Hematopoietic multipotent progenitor cell treated with erythropoietin and hydrocortisone succinate and interleukin-3 and kit ligand, for 8 days (in vitro differentiated cells): ENCODE results near the gene RAD9A.

Source experiments
- DNase-seq: peaks from one replicate; pipeline ENCODE4 v3.0.0-alpha.2; 2015

RAD9A gene

DNA sequence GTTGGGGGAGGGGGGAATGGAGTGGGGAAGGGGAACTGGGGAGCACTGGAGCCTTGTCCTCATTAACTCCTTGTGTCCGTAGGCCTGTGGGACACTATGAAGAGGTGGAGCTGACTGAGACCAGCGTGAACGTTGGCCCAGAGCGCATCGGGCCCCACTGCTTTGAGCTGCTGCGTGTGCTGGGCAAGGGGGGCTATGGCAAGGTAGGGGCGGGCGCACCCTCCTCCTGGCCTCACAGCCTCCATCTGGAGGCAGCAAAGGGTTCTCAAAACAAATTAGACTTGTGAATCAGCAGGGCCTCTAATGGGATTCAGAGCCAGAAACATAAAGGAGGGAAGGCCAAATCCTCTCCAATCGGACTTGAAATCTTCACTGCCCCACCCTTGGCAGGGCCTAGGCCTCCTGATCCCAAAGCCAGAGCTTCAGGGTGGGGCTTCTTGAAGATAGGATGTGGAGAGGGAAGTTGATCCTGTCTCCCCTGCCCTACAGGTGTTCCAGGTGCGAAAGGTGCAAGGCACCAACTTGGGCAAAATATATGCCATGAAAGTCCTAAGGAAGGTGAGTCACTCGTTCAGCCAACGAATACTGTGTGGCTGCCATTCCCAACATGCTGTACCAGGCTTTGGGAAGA lies 37.4 kb downstream of the RAD9A start:
- peak; percentile 21 for DNase-seq

DNA sequence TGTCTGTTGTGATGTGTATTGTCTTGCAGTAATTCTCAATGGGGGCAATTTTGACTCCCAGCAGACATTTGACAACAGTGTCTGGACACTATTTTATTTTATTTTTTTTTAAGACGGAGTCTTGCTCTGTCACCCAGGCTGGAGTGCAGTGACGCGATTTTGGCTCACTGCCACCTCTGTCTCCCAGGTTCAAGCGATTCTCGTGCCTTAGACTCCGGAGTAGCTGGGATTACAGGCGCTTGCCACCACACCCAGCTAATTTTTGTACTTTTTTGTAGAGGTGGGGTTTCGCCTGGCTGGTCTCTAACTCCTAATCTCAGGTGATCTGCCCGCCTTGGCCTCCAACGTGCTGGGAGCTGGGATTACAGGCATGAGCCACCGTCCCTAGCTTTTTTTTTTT lies 37.9 kb downstream of the RAD9A start:
- DNase-seq = no peak

DNA sequence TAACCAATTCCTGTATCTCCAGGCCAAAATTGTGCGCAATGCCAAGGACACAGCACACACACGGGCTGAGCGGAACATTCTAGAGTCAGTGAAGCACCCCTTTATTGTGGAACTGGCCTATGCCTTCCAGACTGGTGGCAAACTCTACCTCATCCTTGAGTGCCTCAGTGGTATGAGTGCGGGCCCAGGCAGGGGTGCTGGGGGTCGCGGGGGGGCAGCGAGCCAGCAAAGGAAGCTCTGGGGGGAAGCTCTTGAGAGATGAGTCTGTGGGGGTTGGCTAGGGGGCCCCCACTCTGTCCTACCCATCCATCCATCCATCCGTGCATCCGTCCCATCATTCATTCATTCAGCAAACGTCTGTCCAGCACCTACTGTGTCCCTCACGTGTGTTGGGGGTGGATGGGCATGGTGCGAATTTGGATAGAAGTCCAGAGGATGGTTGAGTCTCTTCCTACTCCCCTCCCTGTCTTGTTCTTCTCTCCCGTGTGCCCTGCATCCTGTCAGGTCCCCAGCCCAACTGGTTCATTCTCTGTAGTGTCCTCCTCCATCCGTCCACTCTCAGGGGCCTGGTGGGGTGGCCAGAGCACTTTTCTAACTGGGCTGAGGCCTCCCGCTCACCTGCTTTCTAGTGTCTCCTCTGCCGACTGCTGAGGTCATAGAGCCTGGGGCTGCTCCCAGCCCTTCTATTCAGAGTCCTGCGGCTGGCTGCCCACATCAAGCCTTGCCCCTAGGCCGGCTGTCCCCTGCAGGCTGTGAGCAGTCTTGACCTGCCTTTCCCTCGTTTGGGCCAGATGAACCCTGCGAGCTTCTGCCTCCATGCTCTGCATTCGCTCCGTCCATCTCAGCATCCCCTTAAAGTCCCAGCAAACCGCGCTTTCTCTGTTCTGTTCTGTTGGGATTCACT lies 39.8 kb downstream of the RAD9A start:
- DNase-seq = no peak

DNA sequence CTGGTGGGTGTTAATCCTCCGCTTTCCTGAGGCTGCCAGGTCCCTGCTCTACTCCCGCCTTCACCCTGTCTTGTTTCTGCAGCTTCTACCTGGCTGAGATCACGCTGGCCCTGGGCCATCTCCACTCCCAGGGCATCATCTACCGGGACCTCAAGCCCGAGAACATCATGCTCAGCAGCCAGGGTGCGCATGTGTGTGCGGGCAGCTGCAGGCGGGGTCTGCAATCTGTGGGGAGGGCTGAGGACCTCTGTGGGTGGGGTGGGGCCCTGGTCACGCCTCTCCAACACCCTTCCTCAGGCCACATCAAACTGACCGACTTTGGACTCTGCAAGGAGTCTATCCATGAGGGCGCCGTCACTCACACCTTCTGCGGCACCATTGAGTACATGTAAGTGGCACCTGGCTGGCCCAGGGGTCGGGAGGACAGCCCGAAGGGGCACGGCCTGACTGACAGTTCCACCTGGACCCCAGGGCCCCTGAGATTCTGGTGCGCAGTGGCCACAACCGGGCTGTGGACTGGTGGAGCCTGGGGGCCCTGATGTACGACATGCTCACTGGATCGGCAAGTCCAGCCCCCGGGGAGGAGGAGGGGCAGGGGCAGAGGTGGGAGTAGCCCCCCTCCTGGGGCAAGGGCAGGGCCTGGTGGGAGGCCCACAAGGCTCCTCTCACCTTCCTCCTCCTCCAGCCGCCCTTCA lies 41.0 kb downstream of the RAD9A start:
- DNase-seq = no peak

DNA sequence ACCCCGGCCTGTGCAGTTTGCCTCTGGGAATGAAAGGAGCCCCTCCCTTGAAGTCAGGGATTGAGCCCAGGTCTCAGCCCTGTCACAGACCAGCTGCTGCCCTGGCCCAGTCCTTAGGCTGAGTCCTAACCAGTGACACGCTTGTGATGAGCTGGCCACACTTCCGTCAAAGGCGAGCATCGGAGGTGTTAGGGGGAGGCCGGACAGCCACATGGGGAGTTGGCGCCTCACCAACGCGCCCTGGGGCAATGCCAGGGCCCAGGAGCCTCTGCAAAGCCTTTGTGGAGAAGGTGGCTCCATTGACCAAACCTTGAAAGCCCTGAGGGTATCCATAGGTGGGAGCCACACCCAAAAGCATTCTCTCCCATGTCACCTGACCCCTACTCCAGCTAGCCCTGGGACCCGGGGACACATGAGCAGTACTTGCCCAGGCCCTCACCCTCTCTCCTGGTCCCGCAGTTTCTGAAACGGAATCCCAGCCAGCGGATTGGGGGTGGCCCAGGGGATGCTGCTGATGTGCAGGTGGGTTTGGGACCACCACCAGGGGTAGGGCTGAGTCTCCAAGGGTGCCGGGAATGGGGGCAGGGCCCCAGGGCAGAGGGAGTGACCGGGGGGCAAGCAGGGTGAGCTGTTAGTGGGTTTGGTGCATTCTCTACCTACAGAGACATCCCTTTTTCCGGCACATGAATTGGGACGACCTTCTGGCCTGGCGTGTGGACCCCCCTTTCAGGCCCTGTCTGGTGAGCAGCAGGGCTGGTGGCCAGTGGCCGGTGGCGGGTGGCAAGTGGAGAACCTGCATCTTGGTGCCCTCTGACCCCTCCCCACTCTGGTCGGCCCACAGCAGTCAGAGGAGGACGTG lies 42.0 kb downstream of the RAD9A start:
- no peak for DNase-seq

DNA sequence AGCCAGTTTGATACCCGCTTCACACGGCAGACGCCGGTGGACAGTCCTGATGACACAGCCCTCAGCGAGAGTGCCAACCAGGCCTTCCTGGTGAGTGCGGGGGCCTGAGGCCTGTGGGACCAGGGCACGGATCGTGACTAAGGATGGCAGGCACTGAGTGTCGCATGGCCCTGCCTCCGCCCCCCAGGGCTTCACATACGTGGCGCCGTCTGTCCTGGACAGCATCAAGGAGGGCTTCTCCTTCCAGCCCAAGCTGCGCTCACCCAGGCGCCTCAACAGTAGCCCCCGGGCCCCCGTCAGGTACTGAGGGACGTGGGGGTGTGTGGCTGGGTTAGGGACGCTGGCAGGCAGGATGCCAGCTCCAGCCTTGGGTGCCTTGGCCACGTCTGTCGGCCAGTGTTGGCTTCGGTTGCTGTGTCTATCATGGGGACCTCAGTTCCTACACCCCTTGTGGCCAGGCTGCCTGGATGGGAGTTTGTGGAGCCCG lies 42.7 kb downstream of the RAD9A start:
- DNase-seq = no peak

DNA sequence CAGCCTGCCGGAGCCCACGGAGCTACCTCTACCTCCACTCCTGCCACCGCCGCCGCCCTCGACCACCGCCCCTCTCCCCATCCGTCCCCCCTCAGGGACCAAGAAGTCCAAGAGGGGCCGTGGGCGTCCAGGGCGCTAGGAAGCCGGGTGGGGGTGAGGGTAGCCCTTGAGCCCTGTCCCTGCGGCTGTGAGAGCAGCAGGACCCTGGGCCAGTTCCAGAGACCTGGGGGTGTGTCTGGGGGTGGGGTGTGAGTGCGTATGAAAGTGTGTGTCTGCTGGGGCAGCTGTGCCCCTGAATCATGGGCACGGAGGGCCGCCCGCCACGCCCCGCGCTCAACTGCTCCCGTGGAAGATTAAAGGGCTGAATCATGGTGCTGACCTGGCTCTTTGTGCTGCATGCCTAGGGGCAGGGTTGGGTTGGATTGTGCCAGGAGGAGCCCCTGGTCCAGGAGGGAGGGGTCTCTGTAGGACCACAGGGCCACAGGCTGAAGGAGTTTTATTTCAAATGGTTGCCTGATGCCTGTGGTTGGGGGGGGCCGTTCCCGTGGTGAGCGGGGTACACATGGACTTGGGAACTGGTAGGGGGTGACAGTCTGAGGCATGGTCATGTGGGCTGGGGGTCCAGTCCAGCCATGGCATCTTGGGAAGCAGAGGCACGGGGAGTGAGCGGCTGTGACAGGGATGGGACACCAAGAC lies 43.4 kb downstream of the RAD9A start:
- peak; percentile 23 for DNase-seq

DNA sequence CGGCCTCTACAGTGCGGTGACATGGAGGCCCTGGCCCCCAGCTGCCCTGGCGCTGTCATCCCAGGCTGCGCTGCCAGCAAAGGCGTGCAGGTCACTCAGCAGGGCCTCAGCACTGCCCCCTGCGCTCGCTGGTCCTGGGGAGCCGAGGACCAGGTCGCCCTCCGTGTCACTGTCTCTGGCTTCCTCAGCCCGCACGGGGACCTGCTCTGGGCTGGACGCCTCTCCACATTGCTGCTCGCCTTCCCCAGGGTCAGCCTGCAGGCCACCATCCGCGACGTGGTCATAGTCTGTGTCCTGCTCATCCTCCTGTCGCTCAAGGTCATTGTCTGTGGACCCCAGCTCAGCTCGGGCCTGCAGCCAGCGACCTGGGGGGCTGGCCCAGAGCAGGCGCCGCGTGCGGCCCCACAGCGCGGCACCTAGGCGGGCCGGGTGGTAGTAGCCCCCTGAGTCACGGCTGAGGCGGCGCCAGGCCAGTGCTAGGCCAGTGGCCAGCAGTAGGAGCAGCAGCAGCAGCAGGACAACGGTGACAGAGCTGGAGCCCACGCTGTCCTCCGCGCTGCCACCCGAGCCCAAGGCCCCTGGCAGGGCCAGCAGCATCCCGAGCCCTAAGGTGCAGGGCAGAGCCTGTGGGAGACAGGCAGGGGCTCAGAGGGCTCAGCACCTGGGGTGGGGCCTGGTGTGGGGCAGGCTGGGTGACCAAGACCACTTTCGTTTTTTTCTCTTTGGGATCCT lies 44.1 kb downstream of the RAD9A start:
- no peak for DNase-seq

DNA sequence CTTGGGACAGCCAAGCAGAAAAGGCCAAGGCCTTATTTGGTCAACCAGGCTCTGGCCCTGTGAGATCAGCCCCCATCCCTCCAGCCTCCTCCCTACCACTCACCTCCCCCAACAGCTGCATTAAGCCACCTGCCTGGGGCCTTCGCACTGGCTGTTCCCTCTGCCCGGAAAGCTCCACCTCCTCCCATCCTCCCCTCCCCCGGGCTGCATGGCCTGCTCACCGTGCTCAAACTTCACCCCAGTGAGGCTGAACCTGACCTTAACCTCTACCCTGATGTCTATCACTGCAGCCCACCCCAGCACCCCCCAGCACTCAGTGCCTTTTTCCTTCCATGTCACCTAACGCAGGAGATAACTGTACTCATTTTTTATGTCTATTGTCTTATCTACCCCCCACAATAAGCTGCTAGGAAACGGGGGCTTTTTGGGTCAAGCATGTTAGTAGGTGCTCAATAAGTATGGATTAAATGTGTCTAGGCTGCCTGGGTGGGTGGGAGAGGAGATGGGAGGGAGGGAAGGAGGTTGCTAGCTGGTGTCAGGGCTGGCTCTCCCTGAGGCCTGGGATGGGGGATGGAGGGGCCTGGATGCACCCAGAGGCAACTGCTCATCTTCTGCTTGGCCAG lies 44.8 kb downstream of the RAD9A start:
- peak; percentile 49 for DNase-seq

DNA sequence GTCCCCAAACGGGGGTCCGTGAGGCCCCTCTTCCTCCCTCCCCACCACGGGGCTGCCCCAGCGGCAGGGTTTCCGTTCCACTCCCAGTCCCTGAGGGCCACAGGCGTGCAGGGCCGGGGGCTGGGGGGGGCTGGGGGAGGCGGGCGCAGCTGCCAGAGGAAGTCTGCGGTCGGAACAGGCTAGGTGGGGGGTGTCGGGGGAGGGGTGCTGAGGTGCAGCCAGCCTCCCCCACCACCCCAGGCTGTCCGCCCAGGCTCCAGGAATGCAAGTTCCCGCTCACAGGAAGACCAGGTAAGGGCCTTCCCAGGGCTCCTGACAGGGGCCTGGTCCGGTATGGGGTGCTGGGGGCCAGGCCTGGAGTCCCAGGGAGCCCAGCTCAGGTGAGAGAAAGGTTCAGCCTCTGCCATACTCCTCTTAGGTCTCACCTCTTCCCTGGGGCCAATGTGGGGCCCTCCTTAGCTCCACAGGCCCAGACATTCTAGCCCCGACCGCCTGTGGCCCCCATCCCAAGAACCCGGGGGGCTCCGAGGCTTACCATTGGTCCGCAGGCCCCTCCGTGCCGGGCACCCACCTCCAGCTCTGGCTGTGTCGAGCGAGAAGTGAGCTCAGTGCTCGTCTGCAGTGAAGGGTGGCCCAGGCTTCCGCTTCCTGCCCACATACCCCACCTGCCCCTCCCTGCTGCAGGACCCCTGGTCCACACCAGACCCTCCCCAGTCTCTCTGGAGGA lies 45.5 kb downstream of the RAD9A start, which contains the start of gene PTPRCAP:
PTPRCAP (minus strand) TSS at position 601 of the 727 bp plus-strand sequence; CDS start at position 538, 63 bp downstream.
- no peak for DNase-seq

DNA sequence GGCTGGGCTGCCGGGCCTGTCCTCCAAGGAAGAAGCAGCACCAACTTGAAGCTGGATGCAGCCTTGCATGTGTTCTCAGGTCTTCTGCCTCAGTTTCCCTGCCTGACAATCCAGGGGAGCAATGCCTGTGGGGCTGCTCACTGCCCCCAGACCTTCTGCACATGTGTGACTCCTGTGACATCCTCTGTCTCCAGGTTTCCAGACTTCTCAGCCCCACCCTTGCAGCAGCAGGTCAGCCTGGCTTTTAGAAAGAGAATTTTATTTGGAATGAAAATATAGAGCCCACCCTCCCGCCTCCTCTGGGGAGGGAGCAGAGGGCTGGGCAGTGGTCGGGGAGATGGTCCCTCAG lies 46.0 kb downstream of the RAD9A start:
- no peak for DNase-seq

DNA sequence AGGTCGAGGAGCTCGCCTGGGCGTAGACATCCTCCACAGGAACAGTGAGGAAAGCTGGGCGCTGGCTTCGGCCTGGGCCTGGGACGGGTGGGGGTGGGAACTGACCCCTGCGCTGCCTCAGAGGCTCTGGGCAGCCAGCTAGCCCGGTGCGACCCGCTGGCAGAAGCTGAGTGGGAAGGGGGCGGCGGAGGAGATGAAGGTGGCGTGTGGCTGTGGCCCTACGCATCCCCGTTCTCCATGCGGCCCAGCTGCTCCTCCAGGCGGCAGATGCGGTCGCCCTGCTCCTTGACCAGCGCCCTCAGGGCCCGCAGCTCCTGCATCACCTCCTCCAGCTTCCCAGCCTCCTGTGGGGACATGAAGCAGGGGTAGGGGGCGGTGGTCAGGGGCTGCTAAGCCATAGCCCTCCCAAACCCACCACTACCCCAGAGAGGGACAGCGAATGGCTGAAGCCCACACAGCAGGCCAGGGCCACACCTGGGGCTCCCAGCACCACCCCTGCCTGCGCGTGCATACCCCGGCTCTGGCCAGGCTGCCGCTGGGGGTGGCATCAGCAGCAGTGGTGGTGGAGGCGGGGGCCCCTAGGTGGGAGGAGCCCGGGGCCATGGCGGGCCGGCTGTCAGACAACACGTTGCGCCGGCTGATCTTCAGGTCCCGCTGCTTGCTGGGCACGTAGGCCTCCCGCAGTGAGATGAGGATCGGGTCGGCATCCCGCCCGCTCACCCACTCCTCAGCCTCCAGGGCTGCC lies 46.5 kb downstream of the RAD9A start:
- no peak for DNase-seq

DNA sequence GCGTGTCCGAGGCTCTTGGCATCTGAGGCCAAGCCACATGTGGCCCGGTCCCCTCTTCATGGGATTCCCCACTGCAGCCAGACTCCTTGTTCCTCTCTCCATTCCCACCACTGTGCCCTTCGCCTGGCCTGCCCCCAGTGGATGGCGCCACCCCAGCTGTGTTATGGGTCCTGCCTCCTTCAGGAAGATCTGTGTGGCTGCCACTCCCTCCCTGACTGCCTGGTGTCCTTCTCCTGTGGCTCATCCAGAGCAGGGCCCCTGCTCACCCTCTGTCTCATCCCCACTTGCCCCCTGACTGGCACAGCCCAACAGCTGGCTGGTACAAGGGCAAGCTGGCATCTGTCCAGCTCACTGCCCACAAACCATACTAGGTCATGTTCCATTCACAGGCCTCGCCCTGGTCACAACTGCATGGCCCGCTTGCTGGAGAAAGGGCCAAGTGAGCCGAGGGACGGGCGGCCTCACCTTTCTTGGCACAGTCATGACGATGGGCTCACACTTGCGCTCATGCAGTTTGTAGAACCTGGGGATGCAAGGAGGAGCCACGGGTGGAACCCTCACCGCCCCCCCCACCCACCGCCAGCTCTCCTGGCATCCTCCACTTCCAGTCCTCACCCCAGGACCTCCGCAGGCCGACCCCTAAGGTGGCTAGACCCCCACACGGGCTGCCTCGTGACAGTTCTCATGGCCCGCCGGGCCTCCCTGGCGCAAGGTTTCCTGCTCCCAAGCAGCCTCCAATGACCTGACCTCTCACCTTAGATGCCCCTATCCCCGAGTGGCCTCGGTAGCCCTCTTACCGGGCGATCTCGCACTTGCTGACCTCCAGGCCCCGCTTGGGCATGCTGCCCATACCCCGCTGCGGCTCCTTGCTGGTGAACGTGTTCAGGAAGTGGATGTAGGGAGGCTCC lies 47.8 kb downstream of the RAD9A start:
- DNase-seq = peak; percentile 67

DNA sequence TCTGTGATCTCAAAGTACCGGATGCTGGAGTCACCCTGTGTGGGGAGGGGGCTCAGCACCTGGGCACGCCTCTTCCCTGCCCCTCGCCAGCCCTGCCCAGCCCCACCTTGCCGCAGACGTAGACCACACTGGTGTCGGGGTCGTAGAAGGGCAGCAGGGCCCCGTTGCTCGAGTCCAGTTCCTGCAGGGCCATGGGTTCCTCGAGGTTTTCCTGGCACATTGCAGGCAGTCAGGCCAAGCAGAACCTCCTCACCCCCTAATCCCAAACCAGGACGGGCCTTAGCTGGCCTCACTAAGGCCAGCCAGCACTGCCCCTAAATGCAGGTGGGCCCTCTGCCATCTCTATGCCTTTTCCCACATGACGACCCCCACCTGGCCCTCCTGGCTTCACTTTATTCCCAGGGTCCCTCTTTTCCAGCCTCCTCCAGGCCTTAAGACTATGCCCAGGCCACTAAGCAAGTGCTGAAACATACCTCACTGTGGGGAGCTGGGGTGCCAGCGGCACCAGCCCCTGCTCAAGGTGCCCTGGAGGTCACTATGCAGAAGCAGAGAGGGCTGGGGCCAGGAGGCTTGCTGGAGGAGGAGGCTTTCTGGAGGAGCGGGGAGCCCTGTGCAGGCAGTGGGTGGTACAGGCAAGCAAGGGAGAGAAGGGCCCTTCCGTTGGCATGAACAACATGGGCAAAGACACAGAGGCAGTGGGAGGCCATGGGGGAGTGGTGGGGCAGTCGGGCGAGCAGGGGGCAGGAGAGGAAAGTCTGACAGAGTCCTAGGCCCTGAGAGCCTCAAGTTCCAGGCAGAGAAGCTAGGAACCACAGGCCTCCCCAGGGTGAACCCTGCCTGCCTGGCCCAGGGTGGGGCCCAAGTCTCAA lies 48.7 kb downstream of the RAD9A start:
- no peak for DNase-seq

DNA sequence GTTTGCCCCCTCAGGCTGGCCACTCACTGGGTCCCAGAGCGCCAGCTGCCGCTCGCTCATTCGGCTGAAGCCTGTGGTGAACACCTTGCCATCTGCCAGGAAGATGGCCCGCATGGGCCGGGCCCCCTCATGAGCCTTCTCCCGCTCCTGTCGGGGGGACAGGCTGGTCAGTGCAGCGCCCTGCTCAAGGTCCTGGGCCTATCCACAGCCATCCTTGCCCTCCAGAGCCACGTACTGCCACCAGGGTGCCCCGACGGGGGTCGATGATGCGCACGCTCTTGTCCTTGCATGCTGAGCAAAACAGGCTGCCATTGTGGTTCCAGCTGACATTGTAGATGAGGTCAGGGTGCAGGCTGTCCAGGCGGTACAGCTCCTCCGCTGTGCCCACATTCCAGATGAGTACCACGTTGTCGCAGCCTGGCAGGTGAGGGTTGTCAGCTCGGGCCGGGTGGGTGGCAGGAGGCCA lies 49.3 kb downstream of the RAD9A start:
- DNase-seq = no peak

DNA sequence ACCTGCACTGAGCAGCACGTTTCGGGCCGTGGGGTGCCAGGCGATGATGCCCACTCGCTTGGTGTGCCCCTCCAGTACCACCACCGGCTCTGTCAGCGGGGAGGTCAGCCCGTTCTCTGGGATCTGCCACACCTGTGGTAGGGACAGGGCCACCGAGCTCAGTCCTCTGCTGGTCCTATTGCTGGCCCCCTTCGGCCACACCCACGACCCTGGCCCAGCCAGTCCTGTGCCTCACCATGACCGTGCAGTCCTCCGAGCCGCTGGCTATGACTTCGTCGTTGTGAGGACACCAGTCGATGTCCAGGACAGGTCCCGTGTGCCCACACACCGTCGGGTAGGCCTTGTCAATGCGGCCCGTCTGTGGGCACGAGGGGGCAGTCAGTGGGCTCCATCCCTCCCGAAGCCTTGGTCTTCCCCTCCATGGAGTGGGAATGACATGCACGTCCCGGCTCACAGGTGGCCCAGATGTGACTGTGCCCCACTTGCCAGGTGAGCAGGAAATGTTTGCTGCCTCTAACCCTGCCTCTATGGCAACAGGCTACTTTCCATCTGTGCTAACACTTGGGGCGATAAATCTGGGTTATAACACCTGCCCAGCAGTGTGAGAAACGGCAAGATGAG lies 50.1 kb downstream of the RAD9A start:
- no peak for DNase-seq
